DMS53 treated with DMSO at 0.1 percent for 48 hours (cell line): ENCODE results near the gene ZBTB42.

Source experiments
- DNase-seq: peaks from one replicate; lab custom pipeline; 2025; ENCODE audit not compliant: unreplicated experiment; lab: John Stamatoyannopoulos, UW

ZBTB42 gene

GRCh38 chr14:104782086-104782807 lies 18.7 kb upstream of the ZBTB42 start:
- DNase-seq, result no peak

DNA sequence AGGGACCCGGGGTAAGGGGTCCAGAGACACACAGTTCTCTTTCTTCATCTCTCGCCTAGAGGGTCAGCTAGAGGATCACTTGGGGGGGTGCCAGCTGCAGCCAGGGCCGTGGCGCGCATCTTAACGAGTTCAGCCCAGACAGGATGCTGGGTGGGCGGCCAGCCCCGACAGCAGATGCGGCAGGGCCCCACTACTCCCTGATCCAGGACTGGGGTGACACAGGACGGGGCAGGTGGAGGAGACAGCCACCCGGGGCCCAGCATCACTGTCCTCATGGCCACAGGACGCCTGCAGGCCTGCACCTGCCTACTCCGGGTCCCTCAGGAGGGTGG lies 18.1 kb upstream of the ZBTB42 start:
- DNase-seq, result no peak

- no peak for DNase-seq
Measured at GRCh38 chr14:104783484-104784217, 17.2 kb upstream of the ZBTB42 start.

DNA sequence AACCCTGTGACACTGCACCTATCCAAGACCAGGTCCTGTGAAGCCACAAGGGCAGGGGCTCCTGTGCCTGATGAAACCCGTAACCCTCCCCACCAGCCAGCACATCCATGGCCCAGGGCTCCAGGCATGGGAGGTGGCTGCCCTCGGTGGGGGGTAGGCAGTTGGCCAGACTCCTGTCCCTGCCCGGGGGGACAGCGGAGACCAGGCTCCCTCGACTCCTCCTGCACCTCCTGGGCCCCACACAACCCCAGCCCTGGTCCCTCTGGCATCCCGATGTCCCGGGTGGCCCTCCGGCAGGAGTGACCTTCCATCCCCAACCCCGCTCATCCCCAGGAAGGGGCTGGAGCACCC lies 16.7 kb upstream of the ZBTB42 start:
- DNase-seq, result no peak

DNA sequence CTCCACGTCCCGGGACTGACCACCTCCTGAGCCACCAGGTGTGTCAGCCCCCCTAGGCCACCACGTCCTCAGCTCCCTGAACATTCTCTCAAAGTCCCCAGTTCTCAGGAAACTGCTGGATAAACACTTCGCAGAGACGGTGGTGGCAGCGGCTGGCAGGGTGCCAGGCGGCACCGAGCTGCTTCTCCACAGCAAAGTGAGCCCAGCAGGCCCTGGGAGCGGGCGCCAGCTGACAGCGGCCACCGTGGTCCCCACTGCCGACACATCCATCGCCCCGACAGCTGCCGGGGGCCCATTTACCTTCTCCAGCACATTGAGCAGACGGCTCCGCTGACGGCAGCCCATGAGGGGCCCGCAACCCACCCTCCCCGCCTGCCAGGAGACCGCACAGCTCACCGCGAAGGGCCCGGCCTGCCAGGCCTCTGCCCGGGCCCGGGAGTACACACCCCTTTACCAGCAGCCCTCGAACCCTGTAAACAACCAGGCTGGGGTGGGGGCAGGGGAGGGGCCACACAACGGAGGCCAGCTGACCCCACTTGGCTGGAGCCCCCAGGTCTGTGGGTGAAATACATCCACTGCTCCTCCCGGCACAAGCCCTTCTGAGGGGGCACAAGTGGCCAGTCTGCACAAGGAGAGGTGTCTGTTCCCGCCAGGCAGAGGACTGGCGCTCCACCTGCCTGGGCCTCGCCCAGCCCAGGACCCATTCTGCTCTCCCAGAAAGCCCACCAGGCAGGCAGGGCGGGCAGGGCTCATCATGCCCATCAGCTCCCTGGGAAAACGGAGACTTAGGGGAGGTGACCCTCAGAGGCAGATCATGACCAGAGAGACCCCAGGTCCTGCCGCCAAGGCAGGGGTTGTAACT lies 15.8 kb upstream of the ZBTB42 start:
- no peak for DNase-seq

DNA sequence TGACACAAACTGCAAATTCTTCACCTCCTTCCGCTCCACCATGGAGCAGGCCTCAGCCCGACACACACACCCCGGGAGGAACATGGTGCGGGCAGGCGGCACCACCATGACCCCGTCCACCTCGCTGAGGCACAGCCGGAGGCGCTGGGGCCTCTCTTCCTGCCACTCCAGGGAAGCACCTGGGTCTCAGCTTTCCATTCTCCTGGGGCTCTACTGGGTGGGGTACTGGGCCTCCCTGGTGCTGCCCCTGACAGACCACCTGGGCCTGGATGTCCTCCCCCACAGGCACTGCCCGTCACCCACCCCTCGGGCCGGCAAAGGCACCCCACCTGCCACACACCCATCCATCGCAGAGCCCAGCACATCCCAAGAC lies 15.2 kb upstream of the ZBTB42 start:
- no peak for DNase-seq

DNA sequence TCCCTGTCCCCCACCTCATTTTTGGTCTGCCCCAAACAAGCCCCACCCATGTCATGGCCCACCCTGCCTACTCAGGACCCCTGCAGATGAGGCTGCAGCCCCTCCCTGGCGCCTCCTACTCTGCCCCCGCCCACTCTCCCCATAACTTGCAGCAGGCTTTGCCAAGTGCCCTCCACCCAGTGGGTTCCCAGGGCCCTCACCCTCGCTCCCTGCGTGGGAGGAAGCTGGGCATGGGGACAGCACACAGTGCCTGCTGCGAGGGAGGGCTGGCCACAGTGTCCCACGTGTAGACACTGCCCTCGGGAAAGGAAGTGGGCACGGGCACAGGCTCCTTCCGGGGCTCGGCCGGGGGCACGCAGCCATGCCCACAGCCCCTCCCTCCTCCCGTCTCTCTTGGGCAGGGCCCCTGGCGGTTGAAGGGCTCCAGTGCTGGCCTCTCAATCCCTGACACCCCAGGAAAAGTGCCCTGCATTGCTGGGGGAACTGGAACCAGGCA lies 14.8 kb upstream of the ZBTB42 start:
- no peak for DNase-seq

- DNase-seq, result no peak
Measured at GRCh38 chr14:104786726-104787675, 13.9 kb upstream of the ZBTB42 start.

GRCh38 chr14:104787736-104788135 lies 13.2 kb upstream of the ZBTB42 start:
- no peak for DNase-seq

- no peak for DNase-seq
Measured at GRCh38 chr14:104788161-104788818, 12.6 kb upstream of the ZBTB42 start.

- DNase-seq, result no peak
Measured at GRCh38 chr14:104788873-104789663, 11.8 kb upstream of the ZBTB42 start.

DNA sequence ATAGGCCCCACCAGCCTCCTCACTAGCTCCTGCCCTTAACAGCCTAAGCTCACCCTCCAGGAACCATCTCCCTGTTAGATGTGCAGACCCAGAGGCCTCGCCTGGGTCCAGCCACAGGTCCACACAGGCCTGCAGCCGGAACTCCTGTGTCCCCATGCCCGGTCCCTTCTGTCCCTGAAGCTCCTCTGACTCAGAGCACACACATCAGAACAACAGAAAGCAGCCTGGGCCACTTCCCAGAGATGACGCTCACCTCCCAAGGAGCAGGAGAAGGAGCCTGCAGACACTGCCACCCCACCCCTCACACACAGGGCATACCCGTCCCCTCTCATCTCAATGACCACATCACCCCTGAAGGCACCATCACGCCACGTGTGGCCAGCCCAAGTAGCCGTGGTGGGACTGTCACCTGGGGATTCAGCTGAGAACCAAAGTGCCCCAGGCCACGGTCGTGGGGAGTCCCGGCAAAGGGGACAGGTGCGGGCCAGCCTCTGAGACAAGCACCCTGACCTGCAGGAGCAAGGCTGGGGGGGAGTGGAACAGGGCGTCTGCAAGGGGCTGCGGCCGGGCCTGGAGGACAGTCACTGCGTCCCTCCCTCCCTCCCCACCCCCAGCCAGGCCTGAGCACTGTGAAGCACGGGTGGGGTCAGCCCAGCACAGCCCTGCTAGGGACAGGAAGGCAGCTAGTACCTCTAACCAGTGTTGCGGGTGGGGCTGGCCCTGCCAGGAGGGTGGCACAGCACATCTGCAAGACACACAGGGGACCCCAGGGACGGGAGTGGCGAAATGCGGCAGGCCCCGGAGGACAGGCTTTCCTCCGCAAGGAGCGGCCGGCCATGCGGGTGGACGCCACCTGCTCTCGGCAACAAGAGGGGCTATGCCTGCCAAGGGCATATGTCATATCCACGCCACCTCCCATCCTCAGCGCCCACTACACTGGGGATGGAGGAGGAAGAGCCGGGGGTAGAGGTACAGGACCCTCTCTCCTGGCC lies 10.9 kb upstream of the ZBTB42 start:
- DNase-seq, result no peak

- no peak for DNase-seq
Measured at GRCh38 chr14:104791425-104791824, 9.5 kb upstream of the ZBTB42 start.

- no peak for DNase-seq
Measured at GRCh38 chr14:104792101-104792884, 8.6 kb upstream of the ZBTB42 start.

GRCh38 chr14:104792945-104793702 lies 7.8 kb upstream of the ZBTB42 start:
- no peak for DNase-seq

GRCh38 chr14:104793703-104793959 lies 7.3 kb upstream of the ZBTB42 start:
- DNase-seq, result no peak

- DNase-seq, result no peak
Measured at GRCh38 chr14:104794099-104794498, 6.8 kb upstream of the ZBTB42 start.
